Measurements from ENCODE around the gene HLA-DPA1. TPM values are rescaled to one million over a fixed set of nuclear protein-coding genes. Genes with fewer than 3 reads are reported as not detected.

The HLA-DPA1 gene
- total and polyA plus RNA-seq, 2 donors (not counting 1 experiment from before 2014, with no cell fraction given): 1.5 to 9.1 TPM

- Histone ChIP-seq H3K27ac (ENCODE audit: insufficient read depth, low read length) (no peak overlapping the region), H3K36me3 (ENCODE audit: control insufficient read depth, insufficient read depth, low read length) (no peaks in the 10 kb centered on the region), H3K4me3 (replicated peaks in 1 of 4; ENCODE audit: control extremely low read depth in 1 of 4, insufficient read depth in 1 of 4, low read depth in 3 of 4, low read length in 4 of 4) (no peak overlapping the region), H3K4me1 (ENCODE audit: control insufficient read depth, extremely low read depth, insufficient read depth, low read length) (no peaks in the 10 kb centered on the region), H3K79me2 (ENCODE audit: control insufficient read depth, insufficient read depth, low read length) (no peaks in the 10 kb centered on the region), H3K9ac (ENCODE audit: insufficient read depth, low read length) (no peak overlapping the region), H2AFZ (ENCODE audit: low read length) (no peak overlapping the region), H3K27me3 (ENCODE audit: control insufficient read depth, insufficient read depth, low read length) (peaks cover 25% of the 10 kb centered on the region), H4K20me1 (ENCODE audit: control insufficient read depth, extremely low read depth, insufficient read depth, low read length) (no peaks in the 10 kb centered on the region), H3K9me3 (ENCODE audit: control insufficient read depth, insufficient read depth, low read depth, low read length) (no peaks in the 10 kb centered on the region), H3K4me2 (ENCODE audit: extremely low read depth, insufficient read depth, low read length) (no peak overlapping the region)
- TF ChIP-seq CTCF (conservative IDR thresholded peaks at IDR 0.05 in 1 of 2, IDR thresholded peaks at IDR 0.05 in 1 of 2; ENCODE audit: low read depth in 1 of 2, low read length in 2 of 2): no peak
- no peak for TF ChIP-seq EZH2 (IDR thresholded peaks at IDR 0.05; ENCODE audit: low read length, missing control alignments)
- no peak for DNase-seq (ENCODE audit: low read depth in 2 of 2)
Observed at GRCh38 chr6:33116417-33116816, 43.0 kb upstream of the HLA-DPA1 start.

GRCh38 chr6:33114406-33114805 lies 41.0 kb upstream of the HLA-DPA1 start:
- Histone ChIP-seq H3K27me3 (ENCODE audit: control insufficient read depth, insufficient read depth, low read length) (peaks cover 28% of the 10 kb centered on the region), H3K9me3 (ENCODE audit: control insufficient read depth, insufficient read depth, low read depth, low read length) (no peaks in the 10 kb centered on the region), H3K27ac (ENCODE audit: insufficient read depth, low read length) (no peak overlapping the region), H2AFZ (ENCODE audit: low read length) (no peak overlapping the region), H3K4me1 (ENCODE audit: control insufficient read depth, extremely low read depth, insufficient read depth, low read length) (no peaks in the 10 kb centered on the region), H3K36me3 (ENCODE audit: control insufficient read depth, insufficient read depth, low read length) (no peaks in the 10 kb centered on the region), H3K4me2 (ENCODE audit: extremely low read depth, insufficient read depth, low read length) (no peak overlapping the region), H3K79me2 (ENCODE audit: control insufficient read depth, insufficient read depth, low read length) (no peaks in the 10 kb centered on the region), H3K9ac (ENCODE audit: insufficient read depth, low read length) (no peak overlapping the region), H3K4me3 (replicated peaks in 1 of 4; ENCODE audit: control extremely low read depth in 1 of 4, insufficient read depth in 1 of 4, low read depth in 3 of 4, low read length in 4 of 4) (no peak overlapping the region), H4K20me1 (ENCODE audit: control insufficient read depth, extremely low read depth, insufficient read depth, low read length) (no peaks in the 10 kb centered on the region)
- no peak for DNase-seq (ENCODE audit: low read depth in 2 of 2)
- no peak for TF ChIP-seq EZH2 (IDR thresholded peaks at IDR 0.05; ENCODE audit: low read length, missing control alignments)

- TF ChIP-seq EZH2 (IDR thresholded peaks at IDR 0.05; ENCODE audit: low read length, missing control alignments): no peak
- no peak for TF ChIP-seq CTCF (conservative IDR thresholded peaks at IDR 0.05 in 1 of 2, IDR thresholded peaks at IDR 0.05 in 1 of 2; ENCODE audit: low read depth in 1 of 2, low read length in 2 of 2)
- peaks cover 28% of the 10 kb centered on the region for H3K27me3 ChIP-seq (ENCODE audit: control insufficient read depth, insufficient read depth, low read length)
Observed at GRCh38 chr6:33113755-33114154, 40.3 kb upstream of the HLA-DPA1 start.

More at GRCh38 chr6:33113755-33114154, 40.3 kb upstream of the HLA-DPA1 start:
- no peaks in the 10 kb centered on the region for H4K20me1 ChIP-seq (ENCODE audit: control insufficient read depth, extremely low read depth, insufficient read depth, low read length)
- no peaks in the 10 kb centered on the region for H3K36me3 ChIP-seq (ENCODE audit: control insufficient read depth, insufficient read depth, low read length)
- no peak overlapping the region for H3K27ac ChIP-seq (ENCODE audit: insufficient read depth, low read length)
- H3K4me1 ChIP-seq (ENCODE audit: control insufficient read depth, extremely low read depth, insufficient read depth, low read length): no peaks in the 10 kb centered on the region
- H3K9ac ChIP-seq (ENCODE audit: insufficient read depth, low read length): no peak overlapping the region
- H2AFZ ChIP-seq (ENCODE audit: low read length): no peak overlapping the region
- H3K79me2 ChIP-seq (ENCODE audit: control insufficient read depth, insufficient read depth, low read length): no peaks in the 10 kb centered on the region
- DNase-seq (ENCODE audit: low read depth in 2 of 2): no peak
- no peak overlapping the region for H3K4me3 ChIP-seq (replicated peaks in 1 of 4; ENCODE audit: control extremely low read depth in 1 of 4, insufficient read depth in 1 of 4, low read depth in 3 of 4, low read length in 4 of 4)
- no peaks in the 10 kb centered on the region for H3K9me3 ChIP-seq (ENCODE audit: control insufficient read depth, insufficient read depth, low read depth, low read length)
- H3K4me2 ChIP-seq (ENCODE audit: extremely low read depth, insufficient read depth, low read length): no peak overlapping the region
